HEK293 (cell line): ENCODE measurements around the gene PSMA7.

Experiments used
- CTCF ChIP-seq: fragments of 450-650 bp; formaldehyde crosslinking; IDR thresholded peaks from 2 replicates; pipeline ENCODE4 v1.5.1; 2016; ENCODE audit warnings: missing biosample characterization, missing genetic modification characterization
- REST ChIP-seq: fragments of 450-650 bp; formaldehyde crosslinking; IDR thresholded peaks from 2 replicates; pipeline ENCODE4 v1.5.1; 2016; ENCODE audit warnings: missing biosample characterization, missing genetic modification characterization
- TCF7L2 ChIP-seq: IDR thresholded peaks from 2 replicates; pipeline ENCODE4 v1.6.1; 2011; ENCODE audit warnings: low read depth, mild to moderate bottlenecking, inconsistent platforms, low read length, moderate library complexity, borderline replicate concordance
- ZBTB17 ChIP-seq: fragments of 450-650 bp; formaldehyde crosslinking; IDR thresholded peaks from 2 replicates; pipeline ENCODE4 v1.5.1; 2016; ENCODE audit warnings: missing biosample characterization, missing genetic modification characterization
- ZFP37 ChIP-seq: fragments of 450-650 bp; formaldehyde crosslinking; IDR thresholded peaks from 2 replicates; pipeline ENCODE4 v1.5.1; 2016; ENCODE audit warnings: missing biosample characterization, missing genetic modification characterization
- ZNF239 ChIP-seq: fragments of 450-650 bp; formaldehyde crosslinking; IDR thresholded peaks from 2 replicates; pipeline ENCODE4 v1.5.1; 2016; ENCODE audit warnings: missing biosample characterization, missing genetic modification characterization
- ZNF274 ChIP-seq, 2 experiments: fragments of 200-500 bp in 1 of 2; fragments of 450-650 bp in 1 of 2; sonication (Bioruptor generic) in 1 of 2; formaldehyde crosslinking in 1 of 2; IDR thresholded peaks; 2 replicates each; pipeline versions ENCODE4 v1.5.1 to v1.6.1; 2014 to 2016; ENCODE audit warnings: borderline replicate concordance in 1 of 2, inconsistent platforms in 1 of 2, low read length in 1 of 2, missing biosample characterization in 1 of 2, missing genetic modification characterization in 1 of 2
- ZNF549 ChIP-seq: fragments of 450-650 bp; IDR thresholded peaks from 2 replicates; pipeline ENCODE4 v1.5.1; 2018; ENCODE audit warnings: missing biosample characterization, missing genetic modification characterization, mild to moderate bottlenecking, inconsistent platforms, moderate library complexity
- ZNF560 ChIP-seq: fragments of 450-650 bp; formaldehyde crosslinking; IDR thresholded peaks from 2 replicates; pipeline ENCODE4 v1.5.1; 2017; ENCODE audit warnings: missing biosample characterization, missing genetic modification characterization, borderline replicate concordance
- ZNF785 ChIP-seq: fragments of 450-650 bp; formaldehyde crosslinking; IDR thresholded peaks from 2 replicates; pipeline ENCODE4 v1.5.1; 2016; ENCODE audit warnings: missing biosample characterization, missing genetic modification characterization
- ZNF791 ChIP-seq: fragments of 450-650 bp; formaldehyde crosslinking; IDR thresholded peaks from 2 replicates; pipeline ENCODE4 v1.5.1; 2016; ENCODE audit warnings: missing biosample characterization, missing genetic modification characterization

- TF ChIP-seq CTCF, result no peak
- TF ChIP-seq ZNF560 (tag by site-specific recombination), result no peak
- no peak for TF ChIP-seq ZBTB17
- no peak for TF ChIP-seq TCF7L2
- no peak for TF ChIP-seq ZNF785 (tag by site-specific recombination)
- TF ChIP-seq ZNF791, result no peak
- no peak for TF ChIP-seq REST
- TF ChIP-seq ZNF274 (IDR thresholded peaks at IDR 0.05; ENCODE audit: low read length), result no peak
- TF ChIP-seq ZNF274 (tag by site-specific recombination; IDR thresholded peaks at IDR 0.05; ENCODE audit: borderline replicate concordance), result no peak
- TF ChIP-seq ZNF549 (tag by site-specific recombination), result no peak
- TF ChIP-seq ZNF239, result no peak
- no peak for TF ChIP-seq ZFP37 (tag by site-specific recombination)
Measured at GRCh38 chr20:62122654-62123449, 20.3 kb downstream of the PSMA7 start.
